ENCODE data around the gene SCAMP5.
A peak's percentile ranks its signal among the peaks of the same experiment; 100 is the strongest.

SCAMP5 gene

GRCh38 chr15:74964794-74965193, 30.6 kb upstream of the SCAMP5 start:
- no peak overlapping the region for H3K4me3 ChIP-seq (ENCODE audit: low read depth, low read length)
- DNase-seq (ENCODE audit: low read depth) = no peak

DNA sequence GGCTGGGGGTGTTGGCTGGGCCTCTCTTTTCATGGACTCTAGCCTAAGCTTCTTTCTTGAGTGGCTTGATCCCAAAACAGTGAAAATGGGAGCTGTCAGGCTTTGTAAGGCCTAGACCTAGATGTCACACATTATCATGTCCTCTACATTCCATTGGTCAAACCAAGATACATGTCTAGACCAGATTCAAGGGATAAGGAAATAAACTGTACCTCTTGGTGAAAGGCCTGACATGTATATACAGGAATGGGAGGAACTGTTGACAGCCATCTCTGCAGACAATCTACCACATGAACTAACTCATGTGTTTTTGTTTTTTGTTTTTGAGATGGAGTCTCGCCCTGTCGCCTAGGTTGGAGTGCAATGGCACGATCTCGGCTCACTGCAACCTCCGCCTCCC, 27.7 kb upstream of the SCAMP5 start:
- no peak for DNase-seq (ENCODE audit: low read depth)
- no peak overlapping the region for H3K4me3 ChIP-seq (ENCODE audit: low read depth, low read length)

GRCh38 chr15:74976159-74976558, 19.2 kb upstream of the SCAMP5 start:
- no peak overlapping the region for H3K4me3 ChIP-seq (ENCODE audit: low read depth, low read length)
- DNase-seq (ENCODE audit: low read depth) = no peak

GRCh38 chr15:74977599-74977998, 17.8 kb upstream of the SCAMP5 start:
- H3K4me3 ChIP-seq (ENCODE audit: low read depth, low read length) = no peak overlapping the region
- DNase-seq (ENCODE audit: low read depth) = no peak

DNA sequence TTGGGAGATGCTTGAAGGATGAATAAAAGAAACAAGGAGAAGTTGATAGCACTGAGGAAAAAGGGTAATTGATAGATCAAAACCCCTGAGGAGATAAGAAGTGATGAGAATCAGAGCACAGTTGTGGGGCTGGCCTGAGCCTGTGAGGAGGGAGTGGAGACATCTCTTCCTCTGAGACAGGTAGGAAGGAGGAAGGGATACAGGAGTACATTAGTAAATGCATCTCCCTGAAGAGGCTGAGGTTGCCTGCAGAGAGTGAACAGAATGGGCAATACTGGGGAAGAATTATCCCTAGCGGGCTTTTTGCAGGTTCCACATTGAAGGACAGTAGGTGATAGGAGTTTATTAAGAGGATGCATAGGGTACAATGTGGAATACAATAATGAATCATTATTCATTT, 17.3 kb upstream of the SCAMP5 start:
- DNase-seq (ENCODE audit: low read depth) = no peak
- no peak overlapping the region for H3K4me3 ChIP-seq (ENCODE audit: low read depth, low read length)

DNA sequence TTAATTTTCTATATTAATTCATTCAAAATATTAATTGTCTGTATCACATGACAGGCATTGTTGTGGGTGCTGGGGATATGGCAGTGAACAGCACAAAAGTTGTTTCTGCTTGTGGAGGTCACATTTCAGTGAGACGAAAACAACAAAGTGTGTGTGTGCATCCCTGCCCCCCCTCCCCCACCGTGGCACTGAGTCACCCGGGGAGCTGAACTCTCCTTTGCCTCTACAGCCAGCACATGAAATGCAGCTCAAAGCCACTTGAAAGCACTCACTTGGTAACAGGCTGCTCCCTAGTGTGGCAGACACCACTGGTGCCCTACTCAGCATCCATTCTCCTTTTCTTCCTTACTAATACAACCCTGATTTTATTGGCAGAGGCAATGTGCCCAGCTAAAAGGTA, 16.9 kb upstream of the SCAMP5 start:
- H3K4me3 ChIP-seq (ENCODE audit: low read depth, low read length) = no peak overlapping the region
- DNase-seq (ENCODE audit: low read depth) = no peak

- no peak overlapping the region for H3K4me3 ChIP-seq (ENCODE audit: low read depth, low read length)
Measured at GRCh38 chr15:74982183-74982582, 13.2 kb upstream of the SCAMP5 start.

GRCh38 chr15:74983725-74984231, 11.6 kb upstream of the SCAMP5 start:
- DNase-seq (ENCODE audit: low read depth) = no peak
- H3K4me3 ChIP-seq (ENCODE audit: low read depth, low read length) = no peak overlapping the region

More at GRCh38 chr15:74982183-74982582, 13.2 kb upstream of the SCAMP5 start:
- DNase-seq (ENCODE audit: low read depth) = no peak

DNA sequence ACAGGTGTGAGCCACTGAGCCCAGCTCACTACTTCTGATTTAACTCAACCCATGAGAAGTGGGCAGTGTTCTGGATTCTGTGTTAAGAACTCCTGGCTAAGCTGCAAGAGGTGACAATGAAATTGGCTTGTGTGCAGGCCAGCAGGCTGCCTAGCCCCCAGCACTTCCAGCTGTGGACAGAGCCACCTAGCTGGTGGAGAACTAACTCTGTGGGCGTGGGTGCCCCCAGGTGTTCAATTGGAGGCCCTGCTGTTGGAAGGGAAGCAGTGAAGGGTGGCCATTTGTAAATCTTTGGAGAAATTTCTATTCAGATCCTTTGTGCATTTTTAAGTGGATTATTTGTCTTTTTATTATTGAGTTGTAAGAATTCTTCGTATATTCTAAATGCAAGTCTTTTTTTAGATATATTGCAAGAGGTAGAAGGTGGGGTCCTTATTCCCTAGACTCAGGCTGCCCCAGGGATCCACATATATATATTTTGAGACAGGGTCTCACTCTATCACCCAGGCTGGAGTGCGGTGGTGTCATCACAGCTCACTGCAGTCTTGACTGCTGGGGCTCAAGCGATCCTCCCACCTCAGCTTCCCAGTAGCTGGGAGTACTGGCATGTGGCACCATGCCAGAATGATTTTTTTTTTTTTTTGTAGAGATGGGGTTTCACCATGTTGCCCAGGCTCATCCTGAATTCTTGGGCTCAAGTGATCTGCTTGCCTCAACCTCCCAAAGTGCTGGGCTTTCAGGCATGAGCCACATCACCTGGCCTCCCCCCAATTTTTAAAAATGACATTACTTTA, 7.2 kb upstream of the SCAMP5 start:
- H3K4me3 ChIP-seq (ENCODE audit: low read depth, low read length) = no peak overlapping the region
- no peak for DNase-seq (ENCODE audit: low read depth)

DNA sequence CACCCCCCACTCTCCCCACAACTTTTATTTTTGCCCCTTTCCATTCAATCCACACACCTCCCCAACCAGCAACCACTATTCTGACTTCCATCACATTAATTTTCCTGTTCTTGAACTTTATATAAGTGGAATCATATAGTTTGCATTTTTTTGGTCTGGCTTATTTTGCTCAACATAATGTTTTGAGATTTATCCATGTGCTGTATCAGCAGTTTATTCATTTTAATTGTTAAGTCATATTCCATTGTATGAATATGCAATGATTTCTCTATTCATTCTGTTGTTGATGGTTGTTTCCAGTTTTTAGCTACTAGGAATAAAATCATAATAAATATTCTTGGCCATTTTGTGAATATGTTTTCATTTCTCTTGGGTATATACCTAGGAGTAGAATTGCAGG, 5.8 kb upstream of the SCAMP5 start:
- DNase-seq (ENCODE audit: low read depth) = no peak

GRCh38 chr15:74992619-74993018, 2.7 kb upstream of the SCAMP5 start:
- no peak for DNase-seq (ENCODE audit: low read depth)
- no peak overlapping the region for H3K4me3 ChIP-seq (ENCODE audit: low read depth, low read length)

More for the DNA sequence above, 5.8 kb upstream of the SCAMP5 start:
- H3K4me3 ChIP-seq (ENCODE audit: low read depth, low read length) = no peak overlapping the region

DNA sequence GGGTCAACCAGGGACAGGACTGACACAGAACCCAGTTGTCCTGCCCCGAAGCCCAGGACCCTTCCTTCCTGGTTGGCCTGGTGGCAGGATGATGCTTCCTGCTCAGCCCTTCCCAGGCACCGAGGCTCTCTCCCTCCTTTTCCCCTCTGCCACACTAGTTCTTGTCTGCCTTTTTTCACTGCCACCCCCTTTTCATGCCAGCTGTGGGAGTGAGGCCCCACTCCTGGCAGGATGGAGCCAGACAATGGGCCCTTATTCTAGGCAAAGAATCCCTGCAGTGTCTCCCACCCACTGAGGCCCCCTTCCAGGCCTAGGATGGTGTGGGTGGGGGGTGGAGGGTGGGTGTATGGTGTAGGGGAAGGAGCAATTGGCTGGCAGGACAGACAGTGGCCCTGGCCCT, 1.1 kb upstream of the SCAMP5 start:
- DNase-seq (ENCODE audit: low read depth) = no peak
- H3K4me3 ChIP-seq (ENCODE audit: low read depth, low read length) = no peak overlapping the region

- no peak for DNase-seq (ENCODE audit: low read depth)
- no peak overlapping the region for H3K4me3 ChIP-seq (ENCODE audit: low read depth, low read length)
Measured at GRCh38 chr15:74994685-74995084, 678 bp upstream of the SCAMP5 start.

GRCh38 chr15:74995779-74996765, 709 bp downstream of the SCAMP5 start:
- H3K4me3 ChIP-seq (ENCODE audit: low read depth, low read length) = peak overlapping the region; percentile 69
- DNase-seq (ENCODE audit: low read depth) = no peak

DNA sequence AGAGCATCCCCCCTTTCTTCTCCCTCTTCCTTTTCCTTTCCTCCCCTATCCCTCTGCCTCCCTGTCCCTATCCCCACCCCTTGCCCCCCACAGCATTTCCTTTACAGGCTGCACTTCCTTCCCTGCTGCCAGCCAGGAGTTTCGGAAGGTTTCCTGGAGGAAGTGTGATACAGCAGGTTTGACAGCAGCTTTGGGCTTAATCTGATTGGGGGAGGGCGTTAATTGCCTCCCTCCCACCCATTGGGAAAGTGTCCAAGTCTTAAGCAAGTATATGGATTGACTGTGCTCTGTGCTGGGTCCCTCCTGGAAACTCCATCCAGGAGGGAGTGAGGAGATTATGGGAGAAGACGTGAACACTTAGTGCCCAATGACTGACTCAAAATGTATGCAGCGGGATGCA, 1.8 kb downstream of the SCAMP5 start:
- no peak overlapping the region for H3K4me3 ChIP-seq (ENCODE audit: low read depth, low read length)
- DNase-seq (ENCODE audit: low read depth) = no peak

DNA sequence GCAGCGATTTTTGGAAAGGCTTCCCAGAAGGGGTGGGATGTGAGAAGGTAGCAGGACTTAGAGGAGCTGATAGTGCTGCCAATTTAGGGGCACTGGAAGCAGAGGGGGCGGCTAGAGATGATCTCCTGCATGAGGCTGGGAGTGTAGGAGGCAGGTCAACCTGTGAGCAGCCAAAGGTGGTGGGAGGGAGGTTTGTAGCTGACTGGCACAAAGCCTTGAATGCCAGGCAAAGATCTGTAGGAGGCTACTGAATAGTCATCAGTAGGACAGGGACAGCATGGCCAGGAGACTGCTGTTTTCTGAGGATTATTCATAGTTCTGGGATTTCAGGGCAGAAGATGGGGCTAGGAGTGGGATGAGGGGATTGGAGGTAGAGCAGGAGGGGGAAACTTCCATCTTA, 2.2 kb downstream of the SCAMP5 start:
- no peak for DNase-seq (ENCODE audit: low read depth)
- no peak overlapping the region for H3K4me3 ChIP-seq (ENCODE audit: low read depth, low read length)

DNA sequence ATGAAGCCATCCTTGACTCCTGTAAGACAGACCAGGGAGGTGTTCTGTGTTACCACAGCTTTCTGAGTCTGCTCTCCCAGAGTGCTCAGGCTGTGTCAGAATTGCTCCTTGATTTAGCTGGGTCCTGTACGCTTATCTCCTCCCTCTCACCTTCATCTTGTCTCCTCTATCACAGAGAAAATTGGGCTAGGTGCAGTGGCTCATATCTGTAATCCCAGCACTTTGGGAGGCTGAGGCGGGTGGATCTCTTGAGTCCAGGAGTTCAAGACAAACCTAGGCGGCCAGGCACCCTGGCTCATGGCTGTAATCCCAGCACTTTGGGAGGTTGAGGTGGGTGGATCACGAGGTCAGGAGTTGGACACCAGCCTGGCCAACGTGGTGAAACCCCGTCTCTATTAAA, 5.9 kb downstream of the SCAMP5 start:
- no peak for DNase-seq (ENCODE audit: low read depth)
- no peak overlapping the region for H3K4me3 ChIP-seq (ENCODE audit: low read depth, low read length)

- H3K4me3 ChIP-seq (ENCODE audit: low read depth, low read length) = no peak overlapping the region
- DNase-seq (ENCODE audit: low read depth) = no peak
Measured at GRCh38 chr15:75002398-75002797, 7.0 kb downstream of the SCAMP5 start.

GRCh38 chr15:75007216-75007615, 11.9 kb downstream of the SCAMP5 start:
- no peak for DNase-seq (ENCODE audit: low read depth)
- H3K4me3 ChIP-seq (ENCODE audit: low read depth, low read length) = no peak overlapping the region

- DNase-seq (ENCODE audit: low read depth) = no peak
- H3K4me3 ChIP-seq (ENCODE audit: low read depth, low read length) = no peak overlapping the region
Measured at GRCh38 chr15:75008221-75008625, 12.9 kb downstream of the SCAMP5 start.
